PC-3 (cell line): ENCODE results near the gene MED13. TPM values are rescaled to one million over a fixed set of nuclear protein-coding genes. Genes with fewer than 3 reads are reported as not detected.

ENCODE experiments used
- ATAC-seq: fragments of 200-7000 bp; cut with Tn5 transposase; 2 replicates; pipeline ENCODE4 v1.9.1; 2020; ENCODE audit warnings: mild to moderate bottlenecking, moderate library complexity
- BruUV-seq: library from RNA; stranded (reverse); fragments of 400-500 nt; replicated peaks from 2 replicates; lab custom pipeline; 2021; lab: Mats Ljungman, UMichigan
- CTCF ChIA-PET: fragments of 300-600 bp; sonication (Branson Sonifier 250); formaldehyde crosslinking; loops from one replicate; lab custom pipeline; 2022; ENCODE audit warnings: antibody characterized with exemption; lab: Charles Lee
- POLR2A ChIA-PET: fragments of 300-600 bp; sonication (Branson Sonifier 250); formaldehyde crosslinking; loops from one replicate; lab custom pipeline; 2022; ENCODE audit warnings: antibody characterized with exemption; ENCODE audit not compliant: unreplicated experiment; lab: Charles Lee
- DNase-seq: peaks from one replicate; pipeline ENCODE4 v3.0.0-alpha.2; 2015
- H2AFZ ChIP-seq: fragments of 300-600 bp; sonication (generic); 2 replicates; pipeline ENCODE4 v1.6.0; 2016; ENCODE audit warnings: antibody characterized with exemption, low read length
- H3F3A ChIP-seq: fragments of 300-600 bp; sonication (generic); one replicate; pipeline ENCODE4 v1.6.0; 2017; ENCODE audit warnings: antibody characterized with exemption, low read length, control low read depth, mild to moderate bottlenecking; ENCODE audit not compliant: unreplicated experiment
- H3K27ac ChIP-seq: fragments of 300-600 bp; sonication (generic); 2 replicates; pipeline ENCODE4 v1.5.1; 2016; ENCODE audit warnings: mild to moderate bottlenecking, low read length
- H3K27me3 ChIP-seq: fragments of 300-600 bp; sonication (generic); 2 replicates; pipeline ENCODE4 v1.6.1; 2016; ENCODE audit warnings: low read length, mixed read lengths
- H3K36me3 ChIP-seq: fragments of 300-600 bp; sonication (generic); 2 replicates; pipeline ENCODE4 v1.6.1; 2016; ENCODE audit warnings: low read depth, mixed run types, low read length, mixed read lengths
- H3K4me1 ChIP-seq: fragments of 300-600 bp; sonication (generic); 2 replicates; pipeline ENCODE4 v1.5.1; 2016; ENCODE audit warnings: low read length; ENCODE audit not compliant: insufficient read depth
- H3K4me2 ChIP-seq: fragments of 300-600 bp; sonication (generic); 2 replicates; pipeline ENCODE4 v1.6.0; 2016; ENCODE audit warnings: low read length
- H3K4me3 ChIP-seq: fragments of 300-600 bp; sonication (generic); 2 replicates; pipeline ENCODE4 v1.5.1; 2016; ENCODE audit warnings: mild to moderate bottlenecking, low read length, mixed read lengths
- H3K79me2 ChIP-seq: fragments of 300-600 bp; sonication (generic); 2 replicates; pipeline ENCODE4 v1.6.1; 2017; ENCODE audit warnings: low read length, mixed read lengths
- H3K9ac ChIP-seq: fragments of 300-600 bp; sonication (generic); 2 replicates; pipeline ENCODE4 v1.6.0; 2016; ENCODE audit warnings: mild to moderate bottlenecking, low read length
- H3K9me2 ChIP-seq: fragments of 300-600 bp; sonication (generic); replicated peaks from 2 replicates; pipeline ENCODE4 v1.6.1; 2016; ENCODE audit warnings: mixed run types, low read length, mixed read lengths
- H3K9me3 ChIP-seq: fragments of 300-600 bp; sonication (generic); 2 replicates; pipeline ENCODE4 v1.6.1; 2016; ENCODE audit warnings: low read length, mixed read lengths
- H4K20me1 ChIP-seq: fragments of 300-600 bp; sonication (generic); 2 replicates; pipeline ENCODE4 v1.6.1; 2016; ENCODE audit warnings: low read length, mixed read lengths
- CTCF ChIP-seq: fragments of 300-600 bp; sonication (generic); conservative IDR thresholded peaks from 2 replicates; pipeline ENCODE4 v1.5.1; 2017; ENCODE audit warnings: antibody characterized with exemption, low read depth, mild to moderate bottlenecking, low read length
- EZH2 ChIP-seq: fragments of 300-600 bp; sonication (generic); IDR thresholded peaks from one replicate; pipeline ENCODE4 v1.6.1; 2017; ENCODE audit warnings: antibody characterized with exemption, mild to moderate bottlenecking, low read length; ENCODE audit not compliant: unreplicated experiment
- EZH2phosphoT487 ChIP-seq: fragments of 300-600 bp; sonication (generic); IDR thresholded peaks from 2 replicates; pipeline ENCODE4 v1.6.1; 2018; ENCODE audit warnings: mild to moderate bottlenecking, antibody characterized with exemption, low read length, borderline replicate concordance
- intact Hi-C: fragments of 100-400 bp; cut with micrococcal nuclease; formaldehyde crosslinking; loops from 2 replicates; pipeline ENCODE4 v1.9.0; 2023
- total RNA-seq: library from RNA; depleted of rRNA; stranded (reverse); fragments of >200 nt; gene quantifications from 2 replicates; pipeline ENCODE4 v1.2.3, GENCODE V29; 2014

Gene MED13
- total RNA-seq, 1 experiment from 2014 or later, result 36.8 TPM

- H3K36me3 ChIP-seq, result peaks cover 22% of the 10 kb centered on the region
- no peak overlapping the region; the same call in 1 of the 2 replicates for H3K9ac ChIP-seq
- no peaks in the 10 kb centered on the region for H3K9me3 ChIP-seq
- peak overlapping the region; percentile 93 for H3K4me3 ChIP-seq
- H3K27ac ChIP-seq, result no peak overlapping the region
- peak overlapping the region; percentile 86 for H3K4me2 ChIP-seq
- ChIA-PET POLR2A (no interaction called here), CTCF (interaction anchor here (1.7 kb wide), 1 partner anchor 46 kb away, joined by 11 read pairs; no protein-coding TSS in a partner anchor)
- TF ChIP-seq CTCF (no peak), EZH2phosphoT487 (no peak)
- no peak for ATAC-seq
- H2AFZ ChIP-seq, result no peak overlapping the region
- peaks cover 24% of the 10 kb centered on the region for H3K4me1 ChIP-seq
- BruUV-seq, result no TSS peak
- H3K9me2 ChIP-seq, result no peaks in the 10 kb centered on the region
- H3K79me2 ChIP-seq, result peaks cover 76% of the 10 kb centered on the region
- no peaks in the 10 kb centered on the region for H3K27me3 ChIP-seq
- peaks cover 49% of the 10 kb centered on the region for H4K20me1 ChIP-seq
- DNase-seq, result no peak
- intact Hi-C loops, result loop anchor here (1.0 to 10.0 kb wide), 2 partner anchors 10 to 112 kb away; no protein-coding TSS in a partner anchor
- H3F3A ChIP-seq, result no peaks in the 10 kb centered on the region
Measured at GRCh38 chr17:62062944-62063343, 2.1 kb downstream of the MED13 start.

GRCh38 chr17:62062302-62062701 lies 2.8 kb downstream of the MED13 start:
- H3K4me3 ChIP-seq, result peak overlapping the region; percentile 93
- no peak overlapping the region for H3K9ac ChIP-seq
- peak overlapping the region; percentile 86 for H3K4me2 ChIP-seq
- ChIA-PET CTCF (interaction anchor here (1.7 kb wide), 1 partner anchor 47 kb away, joined by 11 read pairs; no protein-coding TSS in a partner anchor), POLR2A (interaction anchor here (0.6 kb wide), 1 partner anchor 44 kb away, joined by 3 read pairs; no protein-coding TSS in a partner anchor)
- H4K20me1 ChIP-seq, result peaks cover 49% of the 10 kb centered on the region
- intact Hi-C loops, result loop anchor here (1.0 to 10.0 kb wide), 2 partner anchors 9 to 112 kb away; no protein-coding TSS in a partner anchor
- peaks cover 24% of the 10 kb centered on the region for H3K4me1 ChIP-seq
- no peak overlapping the region for H3K27ac ChIP-seq
- H3K79me2 ChIP-seq, result peaks cover 83% of the 10 kb centered on the region
- ATAC-seq (no peak), DNase-seq (peak; percentile 6)
- H3K27me3 ChIP-seq, result no peaks in the 10 kb centered on the region
- peaks cover 22% of the 10 kb centered on the region for H3K36me3 ChIP-seq
- no peak overlapping the region for H2AFZ ChIP-seq
- BruUV-seq, result no TSS peak
- TF ChIP-seq CTCF, result no peak
- no peaks in the 10 kb centered on the region for H3K9me3 ChIP-seq
- no peaks in the 10 kb centered on the region for H3K9me2 ChIP-seq
- H3F3A ChIP-seq, result no peaks in the 10 kb centered on the region

DNA sequence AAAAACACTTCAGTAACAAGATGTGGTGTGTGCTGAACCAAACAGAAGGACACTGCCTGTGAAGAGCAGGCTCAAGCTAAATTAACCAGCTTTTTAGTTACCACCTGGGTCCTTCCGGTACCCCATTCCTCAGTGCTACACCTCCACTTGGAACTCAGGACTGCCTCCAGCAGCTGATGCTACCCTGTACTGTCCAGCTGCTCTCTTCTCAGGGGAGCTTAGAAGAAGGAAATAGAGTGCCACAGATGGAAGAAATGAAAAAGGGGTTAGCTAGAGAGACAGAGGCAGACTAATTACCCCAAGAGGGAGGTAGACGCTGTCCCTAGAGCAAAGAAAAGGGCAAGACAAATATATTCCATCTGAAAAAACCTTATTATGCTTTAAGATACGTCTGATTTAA lies 5.7 kb downstream of the MED13 start:
- H3K27ac ChIP-seq, result no peak overlapping the region
- BruUV-seq, result no TSS peak
- no peak overlapping the region for H3K9ac ChIP-seq
- DNase-seq, result no peak
- no peaks in the 10 kb centered on the region for H3K9me3 ChIP-seq
- H3K79me2 ChIP-seq, result peaks cover 100% of the 10 kb centered on the region
- intact Hi-C loops, result no loop called here
- no peak for ATAC-seq
- H2AFZ ChIP-seq, result no peak overlapping the region
- H3K4me1 ChIP-seq, result peaks cover 20% of the 10 kb centered on the region
- no peak overlapping the region for H3K4me2 ChIP-seq
- H3K36me3 ChIP-seq, result peaks cover 28% of the 10 kb centered on the region
- no peaks in the 10 kb centered on the region for H3K9me2 ChIP-seq
- peaks cover 55% of the 10 kb centered on the region for H4K20me1 ChIP-seq
- no peak overlapping the region for H3K4me3 ChIP-seq
- no peak for TF ChIP-seq EZH2phosphoT487
- TF ChIP-seq CTCF, result no peak
- TF ChIP-seq EZH2, result no peak
- CTCF ChIA-PET, result interaction anchor here (1.2 kb wide), 1 partner anchor 51 kb away, joined by 3 read pairs; no protein-coding TSS in a partner anchor
- POLR2A ChIA-PET, result no interaction called here
- no peaks in the 10 kb centered on the region for H3F3A ChIP-seq
- no peaks in the 10 kb centered on the region for H3K27me3 ChIP-seq
